GM23338 (cell line): ENCODE data around the gene ZNF850. TPM values are rescaled to one million over a fixed set of nuclear protein-coding genes. Genes with fewer than 3 reads are reported as not detected.

Source experiments
- ATAC-seq: fragments of 200-7000 bp; cut with Tn5 transposase; 3 replicates; pipeline ENCODE4 v1.9.1; 2020
- DNase-seq: peaks from one replicate; pipeline ENCODE4 v3.0.0-alpha.2; 2015; ENCODE audit warnings: low spot score
- H2AFZ ChIP-seq: fragments of 200-600 bp; sonication (generic); 2 replicates; pipeline ENCODE4 v1.8.0; 2016; ENCODE audit warnings: antibody characterized with exemption, mild to moderate bottlenecking, moderate library complexity
- H3F3A ChIP-seq: fragments of 200-600 bp; sonication (generic); replicated peaks from 2 replicates; pipeline ENCODE4 v1.8.0; 2017; ENCODE audit warnings: antibody characterized with exemption, mixed run types, low read depth
- H3K27ac ChIP-seq: fragments of 200-600 bp; sonication (generic); 2 replicates; pipeline ENCODE4 v1.6.1; 2016; ENCODE audit warnings: low read depth
- H3K27me3 ChIP-seq: fragments of 200-600 bp; sonication (generic); 2 replicates; pipeline ENCODE4 v1.8.0; 2016; ENCODE audit warnings: mild to moderate bottlenecking, mixed run types, moderate library complexity; ENCODE audit not compliant: insufficient read depth
- H3K36me3 ChIP-seq: fragments of 200-600 bp; sonication (generic); 2 replicates; pipeline ENCODE4 v1.8.0; 2016; ENCODE audit warnings: mild to moderate bottlenecking; ENCODE audit not compliant: insufficient read depth
- H3K4me1 ChIP-seq: fragments of 200-600 bp; sonication (generic); 2 replicates; pipeline ENCODE4 v1.8.0; 2016; ENCODE audit warnings: mild to moderate bottlenecking, moderate library complexity; ENCODE audit not compliant: insufficient read depth
- H3K4me2 ChIP-seq: fragments of 200-600 bp; sonication (generic); 2 replicates; pipeline ENCODE4 v1.7.1; 2017; ENCODE audit warnings: mixed run types
- H3K4me3 ChIP-seq: fragments of 200-600 bp; sonication (generic); 2 replicates; pipeline ENCODE4 v1.6.1; 2016; ENCODE audit warnings: mixed run types
- H3K79me2 ChIP-seq: fragments of 200-600 bp; sonication (generic); replicated peaks from 2 replicates; pipeline ENCODE4 v1.8.0; 2017; ENCODE audit warnings: mild to moderate bottlenecking; ENCODE audit not compliant: insufficient read depth
- H3K9me2 ChIP-seq: fragments of 200-600 bp; sonication (generic); 2 replicates; pipeline ENCODE4 v1.8.0; 2017; ENCODE audit not compliant: insufficient read depth
- H4K20me1 ChIP-seq: fragments of 200-600 bp; sonication (generic); replicated peaks from 2 replicates; pipeline ENCODE4 v1.8.0; 2017; ENCODE audit warnings: mild to moderate bottlenecking; ENCODE audit not compliant: insufficient read depth
- H3K27ac Mint-ChIP-seq: 2 replicates; pipeline ENCODE4 v1.8.0; 2020; ENCODE audit warnings: inconsistent platforms, mild to moderate bottlenecking, moderate library complexity, mixed read lengths
- H3K27me3 Mint-ChIP-seq: 3 replicates; pipeline ENCODE4 v1.8.0; 2022; ENCODE audit warnings: low read depth, mild to moderate bottlenecking, moderate library complexity, mixed read lengths, inconsistent platforms; ENCODE audit not compliant: insufficient read depth, poor library complexity
- H3K36me3 Mint-ChIP-seq: 3 replicates; pipeline ENCODE4 v1.8.0; 2021; ENCODE audit warnings: low read depth, mild to moderate bottlenecking, inconsistent platforms, moderate library complexity, mixed read lengths
- H3K4me1 Mint-ChIP-seq: 3 replicates; pipeline ENCODE4 v1.8.0; 2020; ENCODE audit warnings: mild to moderate bottlenecking, inconsistent platforms, mixed read lengths
- H3K4me3 Mint-ChIP-seq: 3 replicates; pipeline ENCODE4 v1.8.0; 2021; ENCODE audit warnings: moderate library complexity, mild to moderate bottlenecking, inconsistent platforms, mixed read lengths
- H3K9me3 Mint-ChIP-seq: 3 replicates; pipeline ENCODE4 v1.8.0; 2020; ENCODE audit warnings: moderate library complexity, mild to moderate bottlenecking, inconsistent platforms, mixed read lengths
- EZH2 ChIP-seq: fragments of 200-600 bp; sonication (generic); IDR thresholded peaks from one replicate; pipeline ENCODE4 v1.8.0; 2017; ENCODE audit warnings: antibody characterized with exemption, mild to moderate bottlenecking, low read depth; ENCODE audit not compliant: unreplicated experiment
- JUNB ChIP-seq: IDR thresholded peaks from one replicate; pipeline ENCODE4 v1.6.1; 2016; ENCODE audit warnings: antibody characterized with exemption; ENCODE audit not compliant: unreplicated experiment
- NANOG ChIP-seq: IDR thresholded peaks from 2 replicates; pipeline ENCODE4 v1.6.1; 2016; ENCODE audit warnings: antibody characterized with exemption, borderline replicate concordance
- POLR2AphosphoS5 ChIP-seq: IDR thresholded peaks from 2 replicates; pipeline ENCODE4 v1.6.1; 2016; ENCODE audit warnings: antibody characterized with exemption, low read depth
- REST ChIP-seq: IDR thresholded peaks from one replicate; pipeline ENCODE4 v1.6.1; 2018; ENCODE audit warnings: antibody characterized with exemption; ENCODE audit not compliant: unreplicated experiment
- STAT1 ChIP-seq: IDR thresholded peaks from one replicate; pipeline ENCODE4 v1.6.1; 2016; ENCODE audit warnings: antibody characterized with exemption; ENCODE audit not compliant: unreplicated experiment
- ZNF114 ChIP-seq: fragments of 250-450 bp; sonication (Bioruptor Pico); IDR thresholded peaks from 2 replicates; pipeline ENCODE4 v1.5.0; 2020; ENCODE audit warnings: mild to moderate bottlenecking, moderate library complexity
- ZNF331 ChIP-seq: fragments of 250-450 bp; sonication (Bioruptor Pico); IDR thresholded peaks from 2 replicates; pipeline ENCODE4 v1.5.0; 2020; ENCODE audit warnings: low read depth, mild to moderate bottlenecking, moderate library complexity
- ZNF462 ChIP-seq: fragments of 250-450 bp; sonication (Bioruptor Pico); IDR thresholded peaks from 2 replicates; pipeline ENCODE4 v1.5.0; 2020; ENCODE audit warnings: mild to moderate bottlenecking, moderate library complexity
- polyA plus RNA-seq: library from polyadenylated mRNA; unstranded; fragments of >200 nt; fragmentation: Nextera tagmentation; extraction: Ambion mirVana; gene quantifications from 2 replicates; pipeline ENCODE4 v1.2.1, GENCODE V29; 2016
- total RNA-seq: library from RNA; depleted of rRNA; stranded (reverse); fragments of >200 nt; shearing (Covaris generic); gene quantifications from 2 replicates; pipeline ENCODE4 v1.2.3, GENCODE V29; 2014

ZNF850 gene
- total and polyA plus RNA-seq, 2 experiments from 2014 or later: 7.7 to 41.1 TPM

GRCh38 chr19:36672368-36672767 lies 100.2 kb downstream of the ZNF850 start:
- peaks cover 54% of the 10 kb centered on the region for H3K79me2 ChIP-seq
- Mint-ChIP-seq H3K36me3 (peaks cover 33% of the 10 kb centered on the region), H3K4me3 (no peak overlapping the region)

GRCh38 chr19:36668646-36669045 lies 104.0 kb downstream of the ZNF850 start:
- peak overlapping the region; percentile 50 for H3K4me3 Mint-ChIP-seq
- H3K4me3 ChIP-seq: 0 out of 2 replicates have a peak overlapping the region, but pooled peaks have one; percentile 17
- peaks cover 41% of the 10 kb centered on the region for H3K36me3 Mint-ChIP-seq

More at GRCh38 chr19:36672368-36672767, 100.2 kb downstream of the ZNF850 start:
- Histone ChIP-seq H3K36me3 (no peaks in the 10 kb centered on the region), H3K9me2 (no peaks in the 10 kb centered on the region; the same call in 1 of the 2 replicates), H4K20me1 (peaks cover 10% of the 10 kb centered on the region), H2AFZ (no peak overlapping the region), H3K4me3 (no peak overlapping the region), H3F3A (no peaks in the 10 kb centered on the region), H3K4me1 (no peaks in the 10 kb centered on the region), H3K27me3 (no peaks in the 10 kb centered on the region), H3K4me2 (no peak overlapping the region), H3K27ac (no peak overlapping the region)
- TF ChIP-seq EZH2 (no peak), REST (no peak), ZNF331 (CRISPR knock-in tag) (no peak), ZNF114 (CRISPR knock-in tag) (no peak), POLR2AphosphoS5 (no peak), NANOG (no peak), JUNB (no peak), STAT1 (no peak)
- H3K27me3 Mint-ChIP-seq: peaks cover 3% of the 10 kb centered on the region
- DNase-seq (no peak), ATAC-seq (no peak)
- H3K9me3 Mint-ChIP-seq: peaks cover 21% of the 10 kb centered on the region
- peaks cover 7% of the 10 kb centered on the region; the same call in 2 of the 3 replicates for H3K4me1 Mint-ChIP-seq
- no peak overlapping the region for H3K27ac Mint-ChIP-seq

More at GRCh38 chr19:36668646-36669045, 104.0 kb downstream of the ZNF850 start:
- Histone ChIP-seq H3K27me3 (no peaks in the 10 kb centered on the region), H2AFZ (no peak overlapping the region), H3K79me2 (peaks cover 73% of the 10 kb centered on the region), H3F3A (no peaks in the 10 kb centered on the region), H3K27ac (no peak overlapping the region), H3K36me3 (peaks cover 3% of the 10 kb centered on the region; the same call in 1 of the 2 replicates), H3K4me1 (no peaks in the 10 kb centered on the region), H4K20me1 (peaks cover 7% of the 10 kb centered on the region), H3K9me2 (no peaks in the 10 kb centered on the region; the same call in 1 of the 2 replicates), H3K4me2 (peak overlapping the region; percentile 57; the same call in 1 of the 2 replicates)
- H3K27ac Mint-ChIP-seq: no peak overlapping the region
- peaks cover 13% of the 10 kb centered on the region for H3K4me1 Mint-ChIP-seq
- H3K27me3 Mint-ChIP-seq: peaks cover 4% of the 10 kb centered on the region
- no peak for ATAC-seq
- TF ChIP-seq ZNF462 (CRISPR knock-in tag): no peak
- no peak for TF ChIP-seq NANOG
- DNase-seq: no peak
- peaks cover 11% of the 10 kb centered on the region; the same call in 2 of the 3 replicates for H3K9me3 Mint-ChIP-seq
